HepG2 (cell line): ENCODE results near the gene CCDC57. TPM values are rescaled to one million over a fixed set of nuclear protein-coding genes. Genes with fewer than 3 reads are reported as not detected.
A peak's percentile ranks its signal among the peaks of the same experiment; 100 is the strongest.

ENCODE experiments used
- ATAC-seq: fragments of 200-7000 bp; cut with Tn5 transposase; 3 replicates; pipeline ENCODE4 v1.9.1; 2020; ENCODE audit warnings: mild to moderate bottlenecking, moderate library complexity
- BruUV-seq: library from RNA; stranded (reverse); fragments of 400-500 nt; replicated peaks from 2 replicates; lab custom pipeline; 2021; lab: Mats Ljungman, UMichigan
- CTCF ChIA-PET: fragments of 300-600 bp; formaldehyde crosslinking; extraction: SDS; loops from one replicate; lab custom pipeline; 2021; ENCODE audit warnings: low total read pairs, inconsistent platforms, low intra/inter-chr PET ratio; lab: Yijun Ruan, JAX
- POLR2A ChIA-PET: fragments of 350-600 bp; sonication (Branson Sonifier 250); formaldehyde crosslinking; loops from one replicate; lab custom pipeline; 2020; ENCODE audit warnings: antibody characterized with exemption, inconsistent platforms; lab: Yijun Ruan, JAX
- DNase-seq: peaks from one replicate; pipeline ENCODE4 v3.0.0-alpha.2; 2015; ENCODE audit warnings: low spot score
- FAIRE-seq: peaks from 3 replicates; lab custom pipeline; 2011; peaks lifted over from hg19 to GRCh38; lab: Jason Lieb, UNC
- H2AFZ ChIP-seq: one replicate; pipeline ENCODE4 v1.6.1; 2011; ENCODE audit warnings: low read length, inconsistent platforms
- H3K27ac ChIP-seq: fragments of 300-600 bp; 3 replicates; pipeline ENCODE4 v1.8.0; 2011; ENCODE audit warnings: mixed run types, mild to moderate bottlenecking, mixed read lengths, low read length, inconsistent platforms; ENCODE audit not compliant: insufficient read depth; ENCODE audit errors: extremely low read length
- H3K27me3 ChIP-seq, 2 experiments: fragments of 200-600 bp in 1 of 2; 2 replicates in 1 of 2; 3 replicates in 1 of 2; pipeline versions ENCODE4 v1.6.0 to v1.8.0; 2011; ENCODE audit warnings: low read length in 2 of 2, mild to moderate bottlenecking in 2 of 2, moderate library complexity in 2 of 2, inconsistent platforms in 1 of 2; ENCODE audit not compliant: insufficient read depth in 2 of 2, control insufficient read depth in 1 of 2
- H3K36me3 ChIP-seq, 2 experiments: fragments of 200-600 bp in 1 of 2; replicated peaks in 1 of 2; 2 replicates in 1 of 2; 3 replicates in 1 of 2; pipeline versions ENCODE4 v1.5.1 to v1.8.0; 2011; ENCODE audit warnings: low read length in 2 of 2, inconsistent platforms in 1 of 2; ENCODE audit not compliant: insufficient read depth in 2 of 2, control insufficient read depth in 1 of 2
- H3K4me1 ChIP-seq: 2 replicates; pipeline ENCODE4 v1.5.1; 2012; ENCODE audit warnings: low read length, inconsistent platforms; ENCODE audit not compliant: insufficient read depth
- H3K4me2 ChIP-seq: 2 replicates; pipeline ENCODE4 v1.6.0; 2011; ENCODE audit warnings: low read depth, low read length, inconsistent platforms
- H3K4me3 ChIP-seq, 3 experiments: fragments of 200-600 bp in 1 of 3; sonication (generic), shearing (Covaris generic) in 1 of 3; replicated peaks in 1 of 3; 2 replicates each; pipeline ENCODE4 v1.5.1; 2011 to 2016; ENCODE audit warnings: low read length in 3 of 3, inconsistent platforms in 2 of 3, low read depth in 2 of 3, mild to moderate bottlenecking in 2 of 3, control low read depth in 1 of 3, mixed read lengths in 1 of 3; ENCODE audit not compliant: insufficient read depth in 1 of 3
- H3K79me2 ChIP-seq: one replicate; pipeline ENCODE4 v1.6.1; 2011; ENCODE audit warnings: low read length, inconsistent platforms; ENCODE audit not compliant: insufficient read depth
- H3K9ac ChIP-seq: 2 replicates; pipeline ENCODE4 v1.6.0; 2011; ENCODE audit warnings: mild to moderate bottlenecking, low read depth, low read length, inconsistent platforms; ENCODE audit not compliant: insufficient read depth
- H3K9me3 ChIP-seq: 2 replicates; pipeline ENCODE4 v1.5.1; 2012; ENCODE audit warnings: mild to moderate bottlenecking, low read length
- H4K20me1 ChIP-seq: 2 replicates; pipeline ENCODE4 v1.6.0; 2011; ENCODE audit warnings: inconsistent platforms, mild to moderate bottlenecking, low read length, moderate library complexity; ENCODE audit not compliant: insufficient read depth
- CBFB ChIP-seq: sonication (generic); formaldehyde crosslinking; IDR thresholded peaks from 2 replicates; pipeline ENCODE4 v1.4.0; 2020; ENCODE audit warnings: missing genetic modification reagents
- CHD2 ChIP-seq: IDR thresholded peaks from 2 replicates; pipeline ENCODE4 v1.6.1; 2011; ENCODE audit warnings: low read depth, low read length, improper control_type of control experiment
- ESRRA ChIP-seq: sonication (generic); formaldehyde crosslinking; IDR thresholded peaks from 2 replicates; pipeline ENCODE4 v1.5.1; 2020; ENCODE audit warnings: mild to moderate bottlenecking, low read depth, missing genetic modification reagents
- HDAC1 ChIP-seq: sonication (generic); formaldehyde crosslinking; IDR thresholded peaks from 2 replicates; pipeline ENCODE4 v1.5.1; 2020; ENCODE audit warnings: mild to moderate bottlenecking, missing genetic modification reagents
- MAFK ChIP-seq, 2 experiments: IDR thresholded peaks in 1 of 2; conservative IDR thresholded peaks in 1 of 2; 2 replicates each; pipeline ENCODE4 v1.6.1; 2011; ENCODE audit warnings: improper control_type of control experiment in 2 of 2, low read length in 2 of 2
- PHF21A ChIP-seq: sonication (generic); formaldehyde crosslinking; IDR thresholded peaks from 2 replicates; pipeline ENCODE4 v1.5.0; 2020; ENCODE audit warnings: mild to moderate bottlenecking, missing genetic modification reagents
- RFX3 ChIP-seq: IDR thresholded peaks from 2 replicates; pipeline ENCODE4 v1.6.1; 2016; ENCODE audit warnings: missing biosample characterization, missing genetic modification reagents
- RXRB ChIP-seq: IDR thresholded peaks from 2 replicates; pipeline ENCODE4 v1.6.1; 2016; ENCODE audit warnings: borderline replicate concordance, missing genetic modification reagents, missing compliant biosample characterization
- TGIF2 ChIP-seq: IDR thresholded peaks from 2 replicates; pipeline ENCODE4 v1.6.1; 2016; ENCODE audit warnings: control low read depth, missing compliant biosample characterization
- ZMYM3 ChIP-seq: sonication (generic); formaldehyde crosslinking; IDR thresholded peaks from 2 replicates; pipeline ENCODE4 v1.5.1; 2020; ENCODE audit warnings: mild to moderate bottlenecking, missing genetic modification reagents
- ZNF431 ChIP-seq: sonication (generic); formaldehyde crosslinking; IDR thresholded peaks from 2 replicates; pipeline ENCODE4 v1.9.0; 2022; ENCODE audit warnings: missing genetic modification reagents, low read depth, mild to moderate bottlenecking, borderline replicate concordance
- WGBS: methylation state at CpG from one replicate; pipeline ENCODE4 v1.1.6; 2017; ENCODE audit warnings: low lambda C conversion rate; 5-methylcytosine and 5-hydroxymethylcytosine counted together
- in situ Hi-C: cut with HindIII; loops from 2 replicates; pipeline ENCODE4 v1.10.0; 2017; ENCODE audit warnings: low pct_unique_long_range_greater_than_20kb; ENCODE audit not compliant: extremely low pct_ligation_motif_present
- intact Hi-C: fragments of 100-400 bp; cut with micrococcal nuclease; formaldehyde crosslinking; loops from one replicate; pipeline ENCODE4 v1.10.0; 2022; ENCODE audit not compliant: unreplicated experiment
- polyA plus RNA-seq, 8 experiments: library from polyadenylated mRNA; depleted of rRNA in 3 of 8; stranded (reverse) in 7 of 8; unstranded in 1 of 8; fragments of >200 nt; fragmentation: Illumina TruSeq in 4 of 8; extraction: Trizol in 4 of 8; gene quantifications; 2 replicates each; pipeline versions ENCODE4 v1.2.1 to v1.2.3, GENCODE V29; 2011 to 2016; ENCODE audit warnings: low read depth in 4 of 8, missing spikeins in 1 of 8, mixed read lengths in 1 of 8; ENCODE audit not compliant: insufficient read depth in 1 of 8
- total RNA-seq, 5 experiments: library from RNA; depleted of rRNA; stranded (reverse); fragments of >200 nt; fragmentation: Illumina TruSeq; extraction: Trizol; gene quantifications; 2 replicates each; pipeline ENCODE4 v1.2.3, GENCODE V29; 2016; ENCODE audit warnings: low read depth in 1 of 5
- TF ChIP-seq, protein P1 (sequence below): sonication (generic); formaldehyde crosslinking; IDR thresholded peaks from 2 replicates; pipeline ENCODE4 v1.4.0; 2020; ENCODE audit warnings: mild to moderate bottlenecking, missing genetic modification reagents
- TF ChIP-seq, protein P2 (sequence below): sonication (generic); formaldehyde crosslinking; IDR thresholded peaks from 2 replicates; pipeline ENCODE4 v1.4.0; 2020; ENCODE audit warnings: missing genetic modification reagents, borderline replicate concordance
- TF ChIP-seq, protein P3 (sequence below): sonication (generic); formaldehyde crosslinking; IDR thresholded peaks from 2 replicates; pipeline ENCODE4 v1.4.0; 2020; ENCODE audit warnings: mild to moderate bottlenecking, missing genetic modification reagents, borderline replicate concordance
- TF ChIP-seq, protein P4 (sequence below): sonication (generic); formaldehyde crosslinking; IDR thresholded peaks from 2 replicates; pipeline ENCODE4 v1.4.0; 2020; ENCODE audit warnings: low read depth, mild to moderate bottlenecking, missing genetic modification reagents

CCDC57 gene
- total and polyA plus RNA-seq, 2 of the 13 experiments (the other 11 are each of a cell fraction or from before 2014, with no cell fraction given) = 59.3 to 59.9 TPM

DNA sequence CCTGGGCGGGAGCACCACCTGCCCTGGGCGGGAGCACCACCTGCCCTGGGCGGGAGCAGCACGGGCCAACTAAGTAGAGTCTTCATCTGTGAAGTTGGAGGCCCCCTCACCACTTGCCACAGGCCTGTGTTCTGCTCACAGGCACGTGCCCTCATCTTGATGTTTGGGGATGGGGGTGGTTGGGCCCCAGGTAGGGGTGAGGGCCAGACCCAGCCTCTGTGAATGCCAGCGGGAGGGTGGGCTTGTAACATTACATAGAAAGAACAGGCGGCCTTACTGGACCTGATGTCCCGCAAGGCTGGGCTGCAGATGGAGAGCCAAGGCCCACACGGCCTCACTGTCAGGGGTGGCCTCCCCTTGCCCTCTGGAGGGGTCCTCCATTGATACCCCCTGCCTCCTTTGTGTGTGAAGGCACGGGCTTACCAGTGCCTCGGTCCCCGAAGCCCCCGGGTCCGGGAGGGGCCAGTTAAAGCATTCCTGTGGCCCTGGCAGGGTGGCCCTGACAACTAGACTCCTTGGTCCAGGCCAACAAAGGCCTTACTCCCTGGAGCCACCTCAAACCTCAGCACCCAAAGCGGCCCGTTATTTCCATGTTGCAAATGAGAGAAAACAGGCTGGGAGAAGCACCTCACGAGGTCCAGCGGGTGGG lies 15.1 kb upstream of the CCDC57 start:
- Histone ChIP-seq H3K4me2 (peak overlapping the region; percentile 95), H4K20me1 (peaks cover 32% of the 10 kb centered on the region), H2AFZ (no peak overlapping the region), H3K27me3 (no peaks in the 10 kb centered on the region; a peak in 1 of 5 replicates), H3K4me1 (peaks cover 59% of the 10 kb centered on the region), H3K36me3 (no peaks in the 10 kb centered on the region), H3K9ac (peak overlapping the region; percentile 71), H3K79me2 (peaks cover 36% of the 10 kb centered on the region), H3K9me3 (no peaks in the 10 kb centered on the region), H3K27ac (peak overlapping the region; percentile 74), H3K4me3 (peak overlapping the region; percentile 47 to 99 (median 97); a peak in 5 of 6 replicates)
- intact Hi-C loops = no loop called here
- FAIRE-seq (no peak), ATAC-seq (no peak), DNase-seq (no peak)
- 75% methylated on average over 8 of the region's 18 CpGs for WGBS
- ChIA-PET POLR2A (interaction anchor here (1.1 to 5.0 kb wide), 6 partner anchors 8 to 251 kb away, joined by 3 to 96 read pairs (median 16); no protein-coding TSS in a partner anchor), CTCF (no interaction called here)
- TSS peak; percentile 32 for BruUV-seq
- in situ Hi-C loops = no loop called here
- TF ChIP-seq RFX3 (no peak), TGIF2 (CRISPR knock-in tag) (no peak), HDAC1 (CRISPR knock-in tag) (no peak), ZMYM3 (CRISPR knock-in tag) (no peak), RXRB (CRISPR knock-in tag) (no peak), MAFK (conservative IDR thresholded peaks at IDR 0.05 in 1 of 2, IDR thresholded peaks at IDR 0.05 in 1 of 2; ENCODE audit: low read length in 2 of 2) (no peak), ESRRA (CRISPR knock-in tag) (0 out of 2 replicates have a peak, but pooled peaks have one; percentile 11), CHD2 (no peak), PHF21A (CRISPR knock-in tag) (no peak), ZNF431 (CRISPR knock-in tag) (no peak), CBFB (CRISPR knock-in tag) (no peak)
- TF ChIP-seq, protein P1, sequence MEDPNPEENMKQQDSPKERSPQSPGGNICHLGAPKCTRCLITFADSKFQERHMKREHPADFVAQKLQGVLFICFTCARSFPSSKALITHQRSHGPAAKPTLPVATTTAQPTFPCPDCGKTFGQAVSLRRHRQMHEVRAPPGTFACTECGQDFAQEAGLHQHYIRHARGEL (CRISPR knock-in tag) = 0 out of 2 replicates have a peak, but pooled peaks have one; percentile 10
- TF ChIP-seq, protein P2, sequence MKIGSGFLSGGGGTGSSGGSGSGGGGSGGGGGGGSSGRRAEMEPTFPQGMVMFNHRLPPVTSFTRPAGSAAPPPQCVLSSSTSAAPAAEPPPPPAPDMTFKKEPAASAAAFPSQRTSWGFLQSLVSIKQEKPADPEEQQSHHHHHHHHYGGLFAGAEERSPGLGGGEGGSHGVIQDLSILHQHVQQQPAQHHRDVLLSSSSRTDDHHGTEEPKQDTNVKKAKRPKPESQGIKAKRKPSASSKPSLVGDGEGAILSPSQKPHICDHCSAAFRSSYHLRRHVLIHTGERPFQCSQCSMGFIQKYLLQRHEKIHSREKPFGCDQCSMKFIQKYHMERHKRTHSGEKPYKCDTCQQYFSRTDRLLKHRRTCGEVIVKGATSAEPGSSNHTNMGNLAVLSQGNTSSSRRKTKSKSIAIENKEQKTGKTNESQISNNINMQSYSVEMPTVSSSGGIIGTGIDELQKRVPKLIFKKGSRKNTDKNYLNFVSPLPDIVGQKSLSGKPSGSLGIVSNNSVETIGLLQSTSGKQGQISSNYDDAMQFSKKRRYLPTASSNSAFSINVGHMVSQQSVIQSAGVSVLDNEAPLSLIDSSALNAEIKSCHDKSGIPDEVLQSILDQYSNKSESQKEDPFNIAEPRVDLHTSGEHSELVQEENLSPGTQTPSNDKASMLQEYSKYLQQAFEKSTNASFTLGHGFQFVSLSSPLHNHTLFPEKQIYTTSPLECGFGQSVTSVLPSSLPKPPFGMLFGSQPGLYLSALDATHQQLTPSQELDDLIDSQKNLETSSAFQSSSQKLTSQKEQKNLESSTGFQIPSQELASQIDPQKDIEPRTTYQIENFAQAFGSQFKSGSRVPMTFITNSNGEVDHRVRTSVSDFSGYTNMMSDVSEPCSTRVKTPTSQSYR (CRISPR knock-in tag) = no peak
- TF ChIP-seq, protein P3, sequence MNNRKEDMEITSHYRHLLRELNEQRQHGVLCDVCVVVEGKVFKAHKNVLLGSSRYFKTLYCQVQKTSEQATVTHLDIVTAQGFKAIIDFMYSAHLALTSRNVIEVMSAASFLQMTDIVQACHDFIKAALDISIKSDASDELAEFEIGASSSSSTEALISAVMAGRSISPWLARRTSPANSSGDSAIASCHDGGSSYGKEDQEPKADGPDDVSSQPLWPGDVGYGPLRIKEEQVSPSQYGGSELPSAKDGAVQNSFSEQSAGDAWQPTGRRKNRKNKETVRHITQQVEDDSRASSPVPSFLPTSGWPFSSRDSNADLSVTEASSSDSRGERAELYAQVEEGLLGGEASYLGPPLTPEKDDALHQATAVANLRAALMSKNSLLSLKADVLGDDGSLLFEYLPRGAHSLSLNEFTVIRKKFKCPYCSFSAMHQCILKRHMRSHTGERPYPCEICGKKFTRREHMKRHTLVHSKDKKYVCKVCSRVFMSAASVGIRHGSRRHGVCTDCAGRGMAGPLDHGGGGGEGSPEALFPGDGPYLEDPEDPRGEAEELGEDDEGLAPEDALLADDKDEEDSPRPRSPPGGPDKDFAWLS = no peak
- TF ChIP-seq, protein P4, sequence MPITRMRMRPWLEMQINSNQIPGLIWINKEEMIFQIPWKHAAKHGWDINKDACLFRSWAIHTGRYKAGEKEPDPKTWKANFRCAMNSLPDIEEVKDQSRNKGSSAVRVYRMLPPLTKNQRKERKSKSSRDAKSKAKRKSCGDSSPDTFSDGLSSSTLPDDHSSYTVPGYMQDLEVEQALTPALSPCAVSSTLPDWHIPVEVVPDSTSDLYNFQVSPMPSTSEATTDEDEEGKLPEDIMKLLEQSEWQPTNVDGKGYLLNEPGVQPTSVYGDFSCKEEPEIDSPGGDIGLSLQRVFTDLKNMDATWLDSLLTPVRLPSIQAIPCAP = no peak
